ENCODE measurements around the gene TMEM87B. TPM values are rescaled to one million over a fixed set of nuclear protein-coding genes. Genes with fewer than 3 reads are reported as not detected.

Gene TMEM87B
- total and polyA plus RNA-seq, 2 of the 8 experiments (the other 6 are each of a cell fraction or from before 2014, with no cell fraction given): 7.2 to 9.0 TPM

- no peak overlapping the region for H2BK20ac ChIP-seq (ENCODE audit: low read length)
- no peaks in the 10 kb centered on the region for H3K79me2 ChIP-seq (ENCODE audit: control insufficient read depth in 1 of 2, insufficient read depth in 2 of 2, low read length in 2 of 2)
- H3K9me3 ChIP-seq (ENCODE audit: insufficient read depth in 2 of 2, low read depth in 1 of 2, low read length in 1 of 2): no peaks in the 10 kb centered on the region
- 87% methylated on average over 10 of the region's 10 CpGs; no CpG with 5 or more reads in 1 of the 2 experiments for whole genome bisulfite sequencing, 2 experiments (ENCODE audit: extremely low coverage in 1 of 2, insufficient coverage in 1 of 2, insufficient read length in 1 of 2, insufficient replicate concordance in 2 of 2, low coverage in 1 of 2, low lambda C conversion rate in 2 of 2, missing lambda C conversion rate in 1 of 2)
- ChIA-PET POLR2A (ENCODE audit: partially characterized antibody) (no interaction called here), CTCF (ENCODE audit: partially characterized antibody) (interaction anchor here (1.2 kb wide), 1 partner anchor 11 kb away, joined by 3 read pairs; no protein-coding TSS in a partner anchor)
- H3K27ac ChIP-seq (ENCODE audit: low read depth, low read length): no peak overlapping the region
- FAIRE-seq (no peak), DNase-seq (ENCODE audit: low read depth in 1 of 2, low spot score in 2 of 2) (no peak)
- no peak overlapping the region for H2AK5ac ChIP-seq (ENCODE audit: low read depth, low read length)
- no peak overlapping the region for H3K4me2 ChIP-seq (ENCODE audit: insufficient read depth in 1 of 2, low read depth in 2 of 2, low read length in 2 of 2)
- no peak overlapping the region for H4K5ac ChIP-seq (ENCODE audit: insufficient read length, low read depth, low read length)
- H3K23me2 ChIP-seq (ENCODE audit: low read depth, low read length): no peaks in the 10 kb centered on the region
- H3K36me3 ChIP-seq (ENCODE audit: control insufficient read depth in 2 of 4, insufficient read depth in 4 of 4, low read length in 3 of 4): no peaks in the 10 kb centered on the region
- no peaks in the 10 kb centered on the region for H3K27me3 ChIP-seq (replicated peaks in 1 of 4; ENCODE audit: control insufficient read depth in 3 of 4, extremely low read depth in 1 of 4, insufficient read depth in 3 of 4, low read length in 3 of 4)
- H4K91ac ChIP-seq (replicated peaks; ENCODE audit: insufficient read length, low read length): no peak overlapping the region
- H2BK12ac ChIP-seq (ENCODE audit: low read depth, low read length): no peak overlapping the region
- H2BK120ac ChIP-seq (replicated peaks; ENCODE audit: low read depth, low read length): no peak overlapping the region
- H3K56ac ChIP-seq (replicated peaks; ENCODE audit: insufficient read length, low read depth, low read length): no peak overlapping the region
- no peak overlapping the region for H2BK5ac ChIP-seq (ENCODE audit: low read depth, low read length)
- TF ChIP-seq PHF8 (conservative IDR thresholded peaks at IDR 0.05; ENCODE audit: low read depth, low read length): no peak
- no peak for TF ChIP-seq CEBPB (IDR thresholded peaks at IDR 0.05; ENCODE audit: low read depth, low read length)
- TF ChIP-seq SP4 (IDR thresholded peaks at IDR 0.05; ENCODE audit: low read length): no peak
- no peak for TF ChIP-seq CHD1 (IDR thresholded peaks at IDR 0.05; ENCODE audit: low read depth, low read length)
- H3K4me3 ChIP-seq (ENCODE audit: extremely low read depth in 1 of 4, insufficient read depth in 2 of 4, low read depth in 3 of 4, low read length in 4 of 4): no peak overlapping the region
- H2BK15ac ChIP-seq (ENCODE audit: low read length): no peak overlapping the region
- no peak overlapping the region for H3K14ac ChIP-seq (ENCODE audit: insufficient read length)
- H3K4ac ChIP-seq (replicated peaks; ENCODE audit: insufficient read length, low read depth, low read length): no peak overlapping the region
- H4K8ac ChIP-seq (ENCODE audit: extremely low read depth, insufficient read depth, low read length): no peak overlapping the region
- H3K23ac ChIP-seq (ENCODE audit: insufficient read length): no peak overlapping the region
- H3K18ac ChIP-seq (ENCODE audit: extremely low read depth, low read length): no peak overlapping the region
- H3K79me1 ChIP-seq (ENCODE audit: low read depth, low read length): no peaks in the 10 kb centered on the region
- H2AFZ ChIP-seq (ENCODE audit: low read length): no peak overlapping the region
- H4K20me1 ChIP-seq (replicated peaks in 1 of 2; ENCODE audit: control insufficient read depth in 1 of 2, insufficient read depth in 2 of 2, low read length in 2 of 2): no peaks in the 10 kb centered on the region
- H3K4me1 ChIP-seq (replicated peaks in 1 of 4; ENCODE audit: control insufficient read depth in 3 of 4, insufficient read depth in 4 of 4, low read length in 3 of 4): no peaks in the 10 kb centered on the region
- no peak overlapping the region for H3K9ac ChIP-seq (replicated peaks in 1 of 4; ENCODE audit: extremely low read depth in 1 of 4, low read depth in 3 of 4, low read length in 3 of 4)
Measured at GRCh38 chr2:112168422-112169124, 113.5 kb downstream of the TMEM87B start.

Data from H1 (cell line).